Stimulated activated naive CD8-positive, alpha-beta T cell treated with anti-CD3 and anti-CD28 coated beads, Interleukin-15, Interleukin-2, amounts not matched to agents 100 U/mL and 50 U/mL, for 24 hours (primary cell): ENCODE results near the gene ABHD16A.

ENCODE experiments used
- ATAC-seq: fragments of 150-1000 bp; cut with Tn5 transposase; one replicate; pipeline ENCODE4 v1.10.0; 2021
- DNase-seq: peaks from one replicate; pipeline ENCODE4 v3.0.0; 2021

ABHD16A gene

DNA sequence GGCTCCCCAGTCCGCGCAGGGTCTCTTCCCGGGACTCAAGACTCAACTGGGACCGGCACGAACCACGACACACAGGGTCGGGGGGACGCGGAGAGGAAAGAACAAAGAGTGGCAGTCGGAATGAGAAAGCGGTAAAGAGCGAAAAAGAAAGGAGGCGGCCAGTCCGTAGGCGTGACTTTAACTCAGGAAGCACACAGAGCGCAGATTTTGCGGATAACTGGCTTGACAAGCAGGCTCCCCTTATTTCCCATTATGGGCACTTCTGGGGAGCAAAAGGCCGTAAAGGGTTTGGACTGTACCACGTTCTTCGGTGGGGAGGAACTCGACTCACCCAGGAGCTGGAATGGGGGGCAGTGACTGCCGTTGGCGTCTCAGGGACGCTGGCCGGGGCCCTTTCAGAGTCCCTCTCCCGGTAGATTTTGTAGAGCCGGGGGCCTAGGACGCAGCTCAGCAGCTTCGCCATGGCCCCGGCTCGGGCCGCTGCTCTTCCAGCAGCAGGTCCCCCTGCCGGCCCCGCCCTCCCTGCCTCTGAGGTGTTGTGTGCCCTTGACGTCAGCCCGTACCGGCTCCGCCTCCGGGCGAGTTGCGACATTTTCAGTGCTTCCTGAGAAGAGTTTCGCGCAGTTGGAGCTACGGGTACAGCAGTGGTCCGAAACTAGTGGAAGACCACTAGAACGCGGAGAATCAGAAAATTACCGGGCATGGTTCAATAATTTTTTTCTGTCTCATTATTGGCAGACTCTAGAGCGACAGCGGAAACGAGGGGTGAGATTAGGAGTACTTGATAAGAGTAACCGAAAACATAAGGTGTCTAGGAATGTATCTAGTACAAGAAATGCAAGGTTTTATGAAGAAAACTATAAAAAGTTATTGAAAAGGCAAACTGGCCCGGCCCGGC is at the start of gene ABHD16A:
TSS of gene ABHD16A (minus strand) at position 506 of the 898 bp plus-strand sequence. CDS start at position 463, 43 bp downstream.
- DNase-seq (peak; percentile 98), ATAC-seq (peak; percentile 97)

- no peak for ATAC-seq
- no peak for DNase-seq
Measured at GRCh38 chr6:31752739-31753319, 49.7 kb upstream of the ABHD16A start.

DNA sequence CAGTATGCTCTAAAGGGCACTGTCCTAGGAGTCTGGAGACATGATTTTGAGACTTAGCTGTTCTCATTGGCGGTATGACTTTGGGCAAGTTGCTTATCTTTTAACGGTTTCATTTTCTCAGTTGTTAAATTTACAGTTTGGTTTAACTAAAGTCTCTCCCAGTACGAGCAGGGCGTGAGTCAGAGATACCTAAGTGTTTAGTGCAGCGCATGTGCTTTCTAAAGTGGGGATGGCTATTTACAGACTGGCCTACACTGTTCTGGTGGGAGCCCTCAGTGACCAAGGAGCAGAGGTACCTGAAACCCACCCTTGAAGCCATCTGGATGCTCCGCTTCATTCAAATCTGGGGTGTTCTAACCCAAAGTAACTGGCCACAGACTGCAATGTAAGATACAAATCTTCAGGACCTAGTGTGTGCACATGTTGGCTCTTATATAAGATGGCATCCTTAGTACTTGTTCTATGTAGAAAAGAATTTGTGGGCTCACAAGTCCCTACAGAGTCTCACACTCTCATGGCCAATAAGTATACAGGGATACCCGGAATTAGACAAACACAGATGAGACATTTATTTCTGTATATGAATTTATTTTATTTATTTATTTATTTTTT is 47.4 kb upstream of the ABHD16A start:
- ATAC-seq (no peak), DNase-seq (no peak)

DNA sequence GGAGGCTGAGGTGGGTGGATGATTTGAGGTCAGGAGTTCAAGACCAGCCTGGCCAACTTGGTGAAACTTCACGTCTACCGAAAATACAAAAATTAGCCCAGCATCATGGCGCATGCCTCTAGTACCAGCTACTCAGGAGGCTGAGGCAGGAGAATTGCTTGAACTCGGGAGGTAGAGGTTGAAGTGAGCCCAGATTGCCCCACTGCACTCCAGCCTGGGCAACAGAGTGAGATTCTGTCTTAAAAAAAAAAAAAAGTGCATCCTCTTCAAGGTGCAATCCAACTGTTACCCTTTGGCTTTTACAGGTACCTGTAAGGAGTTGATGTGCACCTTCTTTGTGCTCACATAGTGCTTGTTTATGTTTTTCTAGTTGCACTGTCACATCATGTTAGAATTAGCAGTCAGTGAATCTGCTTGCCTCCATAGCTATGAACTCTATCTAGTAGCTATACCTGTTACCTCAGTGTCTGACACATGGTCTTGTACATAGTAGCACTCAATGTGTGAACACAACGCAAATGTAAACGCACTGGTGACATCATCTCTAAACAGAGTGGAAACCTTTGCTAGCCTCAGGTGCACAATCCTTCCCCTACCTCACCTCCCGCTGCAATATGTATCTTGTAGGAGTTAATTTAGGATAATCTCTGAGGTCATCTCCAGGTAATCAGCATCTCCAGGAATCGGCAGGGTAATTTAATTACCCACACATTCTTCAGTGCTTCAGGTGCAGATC is 46.3 kb upstream of the ABHD16A start:
- ATAC-seq (no peak), DNase-seq (no peak)

- ATAC-seq (no peak), DNase-seq (no peak)
Measured at GRCh38 chr6:31744422-31744821, 41.3 kb upstream of the ABHD16A start.

DNA sequence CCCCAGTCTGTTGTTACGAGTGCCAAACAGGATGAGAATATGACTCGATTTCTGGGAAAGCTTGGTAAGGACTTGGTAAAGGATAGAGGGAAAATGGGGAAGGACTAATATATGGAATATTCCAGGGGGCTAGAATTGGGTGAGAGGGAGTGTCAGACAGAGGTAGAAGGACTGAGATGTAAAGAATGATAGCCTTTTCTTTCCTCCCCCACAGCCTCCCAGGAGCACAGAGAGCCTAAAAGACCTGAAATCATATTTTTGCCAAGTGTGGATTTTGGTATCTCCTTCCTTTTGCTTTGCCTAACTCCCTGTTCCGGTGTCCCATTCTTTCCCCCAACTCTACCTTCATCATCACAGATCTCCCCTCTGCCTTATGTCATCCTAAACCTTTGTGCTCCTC is 39.8 kb upstream of the ABHD16A start:
- no peak for DNase-seq
- no peak for ATAC-seq

- ATAC-seq (no peak), DNase-seq (no peak)
Measured at GRCh38 chr6:31741815-31742214, 38.7 kb upstream of the ABHD16A start.

DNA sequence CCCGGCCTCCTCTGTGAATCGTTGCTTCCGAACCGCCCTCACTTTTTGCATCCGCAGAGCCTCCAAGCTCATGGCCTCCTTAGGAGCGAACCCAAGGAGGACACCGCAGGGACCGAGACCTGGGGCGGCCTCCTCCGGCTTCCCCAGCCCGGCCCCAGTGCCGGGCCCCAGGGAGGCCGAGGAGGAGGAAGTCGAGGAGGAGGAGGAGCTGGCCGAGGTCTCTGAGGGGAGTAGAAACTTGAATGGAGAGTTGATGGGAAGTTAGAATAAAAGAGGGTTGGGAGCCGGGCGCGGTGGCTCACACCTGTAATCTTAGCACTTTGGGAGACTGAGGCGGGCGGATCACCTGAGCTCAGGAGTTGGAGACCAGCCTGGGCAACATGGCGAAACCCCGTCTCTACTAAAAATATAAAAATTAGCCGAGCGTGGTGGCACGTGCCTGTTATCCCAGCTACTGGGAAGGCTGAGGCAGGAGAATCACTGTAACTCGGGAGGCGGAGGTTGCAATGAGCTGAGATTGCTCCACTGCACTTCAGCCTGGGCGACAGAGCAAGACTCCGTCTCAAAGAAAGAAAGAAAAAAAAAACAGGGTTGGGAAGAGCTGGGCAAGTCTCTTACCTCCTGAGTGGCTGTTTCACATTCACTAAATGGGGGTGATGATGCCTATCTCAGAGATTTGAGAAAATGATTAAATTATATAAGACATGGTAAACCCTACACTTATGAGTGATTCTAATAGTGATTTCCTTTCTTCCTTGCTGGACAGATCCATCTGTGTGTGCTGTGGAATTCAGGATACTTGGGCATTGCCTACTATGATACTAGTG is 37.5 kb upstream of the ABHD16A start:
- ATAC-seq: no peak
- no peak for DNase-seq

DNA sequence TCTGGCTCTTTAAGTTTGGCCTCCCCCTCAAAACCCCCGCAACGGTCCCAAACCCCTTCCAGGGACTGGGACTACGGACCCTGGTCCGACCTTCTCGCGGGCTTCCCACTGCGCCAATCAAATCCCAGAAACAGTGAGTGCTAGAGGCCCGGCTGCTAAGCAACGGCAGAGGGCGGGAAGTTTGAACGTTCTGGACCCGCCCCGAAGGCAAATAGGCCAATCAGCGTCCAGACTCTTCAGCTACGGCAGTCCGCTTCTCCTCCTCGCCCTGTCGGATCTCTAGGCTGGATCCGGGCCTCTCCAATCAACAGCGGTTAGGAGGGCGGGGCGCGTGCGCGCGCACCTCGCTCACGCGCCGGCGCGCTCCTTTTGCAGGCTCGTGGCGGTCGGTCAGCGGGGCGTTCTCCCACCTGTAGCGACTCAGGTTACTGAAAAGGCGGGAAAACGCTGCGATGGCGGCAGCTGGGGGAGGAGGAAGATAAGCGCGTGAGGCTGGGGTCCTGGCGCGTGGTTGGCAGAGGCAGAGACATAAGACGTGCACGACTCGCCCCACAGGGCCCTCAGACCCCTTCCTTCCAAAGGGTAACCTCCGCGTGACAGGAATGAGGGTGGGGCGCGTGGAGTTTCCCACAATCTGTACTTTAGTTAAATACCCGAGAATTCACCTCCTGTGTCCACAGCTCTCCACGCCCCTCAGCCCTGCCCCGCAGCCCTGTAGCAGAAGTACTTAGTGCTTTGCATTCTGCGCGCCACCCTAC is 36.7 kb upstream of the ABHD16A start, which contains the start of gene MSH5:
TSS of gene MSH5 (plus strand) at position 367 of the 758 bp plus-strand sequence. CDS start 462 bp downstream, outside the sequence.
- DNase-seq: peak; percentile 98
- peak; percentile 87 for ATAC-seq

GRCh38 chr6:31737991-31738979 is 35.2 kb upstream of the ABHD16A start:
- ATAC-seq (peak; percentile 7), DNase-seq (peak; percentile 70)

DNA sequence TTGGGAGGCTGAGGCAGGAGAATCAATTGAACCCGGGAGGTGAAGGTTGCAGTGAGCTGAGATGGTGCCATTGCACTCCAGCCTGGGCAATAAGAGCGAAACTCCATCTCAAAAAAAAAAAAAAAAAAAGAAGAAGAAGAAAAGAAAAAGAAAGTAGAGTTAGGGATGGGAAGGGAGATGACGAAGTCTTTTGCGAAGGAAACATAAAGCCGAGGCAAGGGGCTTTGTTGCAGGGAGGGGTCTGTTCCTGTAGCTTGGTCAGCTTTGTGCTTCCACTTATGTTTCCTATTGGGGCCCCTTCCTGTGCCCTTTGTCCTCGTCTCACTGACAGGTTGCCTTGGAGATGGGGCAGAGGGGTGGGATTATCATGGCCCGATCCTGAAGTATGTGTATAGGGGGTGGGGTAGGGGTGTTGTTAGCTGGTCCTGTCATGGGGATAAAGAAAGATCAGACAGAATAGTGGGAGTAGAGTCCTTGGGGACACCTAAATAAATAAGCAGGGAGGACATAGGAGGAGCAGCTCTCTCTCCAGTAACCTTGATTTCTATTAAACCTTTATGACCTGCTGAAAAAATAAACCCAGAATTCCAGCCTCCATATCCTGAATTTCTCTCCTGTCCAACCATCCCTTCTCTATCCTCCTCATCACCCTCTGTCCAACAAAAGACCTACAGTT is 34.3 kb upstream of the ABHD16A start:
- DNase-seq (no peak), ATAC-seq (no peak)

DNA sequence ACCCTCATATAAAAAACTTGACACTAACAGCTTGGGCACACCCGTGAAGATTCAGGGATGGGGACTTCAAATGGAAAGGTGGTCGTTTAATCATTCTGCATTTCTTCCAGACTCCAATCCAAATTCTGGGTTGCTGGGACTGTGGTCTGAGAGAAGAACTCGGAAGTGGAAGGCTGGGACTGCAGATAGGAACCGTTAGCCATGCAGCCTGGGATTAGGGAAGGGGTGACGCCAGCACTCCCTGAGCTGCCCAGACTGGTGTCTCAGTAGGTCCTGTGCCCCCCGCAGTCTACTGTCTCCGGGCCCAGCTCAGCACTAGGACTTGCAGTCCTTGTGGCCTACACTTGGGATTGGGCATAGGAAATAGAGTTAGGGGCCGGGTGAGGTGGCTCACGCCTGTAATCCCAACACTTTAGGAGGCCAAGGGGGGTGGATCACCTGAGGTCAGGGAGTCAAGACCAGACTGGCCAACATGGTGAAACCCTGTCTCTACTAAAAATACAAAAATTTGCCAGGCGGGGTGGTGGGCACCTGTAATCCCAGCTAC is 33.7 kb upstream of the ABHD16A start:
- DNase-seq (peak; percentile 27), ATAC-seq (no peak)

DNA sequence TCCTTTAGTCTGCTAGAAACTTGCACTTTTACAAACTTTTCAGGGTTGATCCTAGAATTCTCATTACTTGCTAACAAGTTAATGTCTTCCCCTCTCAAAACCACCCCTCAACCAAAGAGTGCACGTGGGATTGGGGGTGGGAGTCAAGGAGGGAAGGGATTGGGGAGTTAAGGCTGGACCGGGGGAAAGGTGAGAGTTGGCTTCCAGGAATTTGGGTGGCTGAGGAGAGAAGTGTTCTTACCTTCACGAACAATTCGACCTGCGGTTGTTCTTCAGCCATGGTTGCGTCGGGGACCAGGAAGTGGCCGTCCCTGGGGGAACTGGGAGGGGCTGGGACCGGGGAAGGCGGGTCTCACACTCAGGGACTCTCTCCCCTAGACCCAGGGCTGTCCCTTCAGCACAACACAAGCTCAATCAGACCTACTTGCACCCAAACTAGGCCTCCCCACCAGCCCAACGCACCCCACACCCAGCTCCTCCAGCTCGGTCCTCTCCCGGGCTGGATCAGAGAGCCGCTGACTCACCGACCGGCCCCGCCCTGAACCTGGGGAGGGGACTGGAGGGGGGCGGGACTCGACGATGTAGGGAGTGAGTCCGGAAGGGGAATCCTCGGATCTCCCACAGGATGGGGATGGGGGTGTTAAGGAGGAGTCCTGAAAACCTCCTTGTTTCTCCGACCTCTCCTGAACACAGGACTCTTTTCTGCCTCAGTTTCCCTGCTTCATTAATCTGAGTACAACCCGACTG is 33.1 kb upstream of the ABHD16A start, which contains the start of gene CLIC1:
TSS of gene CLIC1 (minus strand) at position 510 of the 747 bp plus-strand sequence. CDS start at position 280, 230 bp downstream.
- peak; percentile 53 for ATAC-seq
- DNase-seq: peak; percentile 90

DNA sequence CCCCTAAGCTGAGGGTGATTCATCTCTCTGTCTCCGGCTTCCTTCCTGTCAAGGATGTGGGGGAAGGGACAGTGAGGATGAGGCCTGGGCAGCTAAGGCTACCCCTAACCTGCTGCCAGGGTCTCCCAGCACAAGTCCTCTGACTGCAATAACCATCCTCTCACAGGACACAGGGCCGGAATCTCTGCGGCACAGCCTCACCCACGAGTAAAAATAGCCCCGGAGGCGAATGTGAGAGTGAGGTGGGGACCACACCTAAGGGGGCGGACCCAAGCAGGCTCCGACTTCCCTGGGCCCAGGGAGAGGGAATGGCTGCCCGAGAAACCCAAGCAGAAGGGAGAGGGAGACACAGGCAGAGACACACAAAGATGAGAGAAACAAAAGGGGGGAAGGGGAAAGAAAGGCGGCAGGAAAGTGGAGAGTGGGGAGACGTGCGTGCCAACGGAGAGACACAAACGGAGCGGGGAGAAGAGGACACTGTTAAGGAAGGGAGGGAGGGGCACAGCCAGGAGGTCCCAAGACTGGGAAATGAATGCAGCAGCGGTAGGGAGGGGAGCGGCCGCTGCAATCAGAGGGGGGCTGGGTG is 31.8 kb upstream of the ABHD16A start:
- ATAC-seq (no peak), DNase-seq (peak; percentile 70)

DNA sequence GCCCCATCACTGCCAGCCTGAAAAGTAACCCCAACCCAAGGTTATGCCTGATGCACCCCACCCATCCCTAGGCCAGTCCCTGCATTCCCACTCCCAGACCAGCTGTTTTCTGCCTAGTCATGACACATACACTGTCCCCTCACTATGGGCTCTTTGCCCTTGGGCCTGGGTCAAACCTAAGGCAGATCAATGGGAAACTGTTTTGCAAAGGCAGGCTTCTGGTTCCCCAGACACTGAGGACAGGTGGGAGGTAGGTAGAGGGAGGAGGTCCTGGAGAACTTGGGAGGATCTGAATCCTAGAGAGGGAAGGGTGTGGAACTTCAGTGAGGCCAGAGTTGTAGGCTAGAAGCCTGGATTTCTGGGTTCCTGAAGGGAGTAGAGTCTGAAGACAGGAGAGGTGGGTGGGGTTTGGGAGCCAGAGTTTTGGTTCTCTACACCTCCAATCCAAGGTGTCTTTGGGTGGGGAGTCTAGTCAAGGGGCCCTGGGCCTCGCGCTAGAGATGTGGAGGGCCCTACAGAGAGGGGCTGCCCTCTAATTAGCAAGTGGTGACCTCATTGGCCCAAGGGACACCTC is 31.2 kb upstream of the ABHD16A start:
- ATAC-seq: peak; percentile 53

GRCh38 chr6:31733734-31734133 is 30.6 kb upstream of the ABHD16A start:
- no peak for ATAC-seq
- no peak for DNase-seq

More for the DNA sequence above, 31.2 kb upstream of the ABHD16A start:
- DNase-seq: no peak

DNA sequence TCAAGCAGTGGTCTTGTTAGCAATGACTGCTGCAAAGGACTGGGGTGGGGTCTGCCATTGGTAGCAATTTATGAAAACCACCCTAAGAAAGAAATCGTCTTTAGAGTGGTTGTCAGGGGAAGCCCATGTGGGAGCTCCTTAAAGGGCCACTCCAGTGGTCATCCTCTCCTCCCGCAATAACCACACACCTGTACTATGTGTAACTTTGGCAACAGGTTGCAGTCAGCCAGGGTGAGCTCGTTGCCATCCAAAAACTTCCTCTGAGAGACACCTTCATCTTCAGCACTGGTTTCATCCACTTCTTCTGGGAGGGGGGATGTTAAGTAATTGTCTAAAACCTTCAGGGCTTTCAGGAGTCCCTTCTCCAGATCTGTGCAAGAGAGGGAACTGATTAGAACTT is 28.9 kb upstream of the ABHD16A start:
- ATAC-seq (no peak), DNase-seq (no peak)
